H1 (cell line): ENCODE results near the gene MTX3. TPM values are rescaled to one million over a fixed set of nuclear protein-coding genes. Genes with fewer than 3 reads are reported as not detected.
A peak's percentile ranks its signal among the peaks of the same experiment; 100 is the strongest.

ENCODE experiments used
- CTCF ChIA-PET: fragments of 300-600 bp; sonication (Branson Sonifier 250); formaldehyde crosslinking; loops from one replicate; lab custom pipeline; 2021; ENCODE audit not compliant: partially characterized antibody; lab: Charles Lee
- POLR2A ChIA-PET: fragments of 300-600 bp; sonication (Branson Sonifier 250); formaldehyde crosslinking; loops from one replicate; lab custom pipeline; 2021; ENCODE audit warnings: inconsistent platforms; ENCODE audit not compliant: partially characterized antibody; lab: Charles Lee
- DNase-seq, 2 experiments: peaks; one replicate each; pipeline versions ENCODE4 v3.0.0 to v3.0.0-alpha.2; 2010 to 2022; ENCODE audit warnings: low spot score in 2 of 2, low read depth in 1 of 2, mixed read lengths in 1 of 2
- FAIRE-seq: peaks from 2 replicates; lab custom pipeline; 2011; peaks lifted over from hg19 to GRCh38; lab: Jason Lieb, UNC
- H2AFZ ChIP-seq: 2 replicates; pipeline ENCODE4 v1.8.1; 2012; ENCODE audit warnings: low read length, inconsistent platforms
- H2AK5ac ChIP-seq: 2 replicates; pipeline ENCODE4 v1.6.1; 2013; ENCODE audit warnings: low read depth, low read length
- H2BK120ac ChIP-seq: replicated peaks from 2 replicates; pipeline ENCODE3; 2013; ENCODE audit warnings: low read depth, low read length, inconsistent platforms
- H2BK12ac ChIP-seq: 2 replicates; pipeline ENCODE4 v1.6.1; 2013; ENCODE audit warnings: low read depth, low read length
- H2BK15ac ChIP-seq: 2 replicates; pipeline ENCODE4 v1.6.1; 2013; ENCODE audit warnings: low read length
- H2BK20ac ChIP-seq: 2 replicates; pipeline ENCODE4 v1.6.1; 2013; ENCODE audit warnings: low read length
- H2BK5ac ChIP-seq: 2 replicates; pipeline ENCODE4 v1.6.1; 2013; ENCODE audit warnings: low read depth, low read length
- H3K14ac ChIP-seq: 2 replicates; pipeline ENCODE4 v1.6.1; 2013; ENCODE audit warnings: inconsistent platforms; ENCODE audit not compliant: insufficient read length
- H3K18ac ChIP-seq: 2 replicates; pipeline ENCODE4 v1.6.1; 2013; ENCODE audit warnings: low read length; ENCODE audit errors: extremely low read depth
- H3K23ac ChIP-seq: 2 replicates; pipeline ENCODE4 v1.6.1; 2013; ENCODE audit warnings: inconsistent platforms; ENCODE audit not compliant: insufficient read length
- H3K23me2 ChIP-seq: 2 replicates; pipeline ENCODE4 v1.6.1; 2013; ENCODE audit warnings: low read depth, low read length
- H3K27ac ChIP-seq: 2 replicates; pipeline ENCODE4 v1.6.1; 2011; ENCODE audit warnings: low read depth, low read length, inconsistent platforms
- H3K27me3 ChIP-seq, 4 experiments: replicated peaks in 1 of 4; 1 replicate in 1 of 4; 2 replicates in 3 of 4; pipeline versions ENCODE4 v1.6.1 to v1.8.1; 2011 to 2013; ENCODE audit warnings: low read length in 3 of 4, mild to moderate bottlenecking in 3 of 4, inconsistent platforms in 2 of 4, mixed read lengths in 2 of 4, moderate library complexity in 1 of 4; ENCODE audit not compliant: control insufficient read depth in 3 of 4, insufficient read depth in 3 of 4; ENCODE audit errors: extremely low read depth in 1 of 4
- H3K36me3 ChIP-seq, 4 experiments: 2 replicates each; pipeline versions ENCODE4 v1.6.1 to v1.8.1; 2011 to 2013; ENCODE audit warnings: mild to moderate bottlenecking in 4 of 4, low read length in 3 of 4, moderate library complexity in 2 of 4, control low read depth in 1 of 4, inconsistent platforms in 1 of 4; ENCODE audit not compliant: insufficient read depth in 4 of 4, control insufficient read depth in 2 of 4
- H3K4ac ChIP-seq: replicated peaks from 2 replicates; pipeline ENCODE3; 2013; ENCODE audit warnings: low read length, low read depth, mixed read lengths, inconsistent platforms; ENCODE audit not compliant: insufficient read length
- H3K4me1 ChIP-seq, 4 experiments: replicated peaks in 1 of 4; 1 replicate in 1 of 4; 2 replicates in 3 of 4; pipeline versions ENCODE4 v1.6.1 to v1.8.1; 2011 to 2013; ENCODE audit warnings: low read length in 3 of 4, inconsistent platforms in 2 of 4, mixed read lengths in 1 of 4; ENCODE audit not compliant: insufficient read depth in 4 of 4, control insufficient read depth in 3 of 4
- H3K4me2 ChIP-seq, 2 experiments: 2 replicates each; pipeline versions ENCODE4 v1.6.1 to v1.8.1; 2011 to 2013; ENCODE audit warnings: low read depth in 2 of 2, low read length in 2 of 2, control low read depth in 1 of 2, inconsistent platforms in 1 of 2, mild to moderate bottlenecking in 1 of 2; ENCODE audit not compliant: insufficient read depth in 1 of 2
- H3K4me3 ChIP-seq, 4 experiments: fragments of 200-600, 300-600 bp in 1 of 4; sonication (generic), shearing (Covaris generic), sonication (Bioruptor Twin) in 1 of 4; 2 replicates each; pipeline versions ENCODE4 v1.5.1 to v1.8.1; 2011 to 2016; ENCODE audit warnings: low read length in 4 of 4, low read depth in 3 of 4, control low read depth in 2 of 4, inconsistent platforms in 2 of 4, mild to moderate bottlenecking in 2 of 4, mixed read lengths in 1 of 4, moderate library complexity in 1 of 4; ENCODE audit not compliant: insufficient read depth in 2 of 4; ENCODE audit errors: extremely low read depth in 1 of 4
- H3K56ac ChIP-seq: replicated peaks from 2 replicates; pipeline ENCODE3; 2013; ENCODE audit warnings: low read depth, mild to moderate bottlenecking, mixed read lengths, low read length, inconsistent platforms; ENCODE audit not compliant: insufficient read length
- H3K79me1 ChIP-seq: 2 replicates; pipeline ENCODE4 v1.6.1; 2013; ENCODE audit warnings: low read depth, low read length, control low read depth
- H3K79me2 ChIP-seq, 2 experiments: 2 replicates each; pipeline versions ENCODE4 v1.6.1 to v1.8.1; 2012 to 2013; ENCODE audit warnings: low read length in 2 of 2, mild to moderate bottlenecking in 2 of 2, inconsistent platforms in 1 of 2; ENCODE audit not compliant: insufficient read depth in 2 of 2, control insufficient read depth in 1 of 2
- H3K9ac ChIP-seq, 4 experiments: replicated peaks in 1 of 4; 1 replicate in 1 of 4; 2 replicates in 3 of 4; pipeline versions ENCODE4 v1.6.1 to v1.8.1; 2011 to 2013; ENCODE audit warnings: low read depth in 3 of 4, low read length in 3 of 4, control low read depth in 2 of 4, mild to moderate bottlenecking in 2 of 4, moderate library complexity in 2 of 4, inconsistent platforms in 1 of 4; ENCODE audit errors: extremely low read depth in 1 of 4
- H3K9me3 ChIP-seq, 2 experiments: 2 replicates each; pipeline versions ENCODE4 v1.6.1 to v1.8.1; 2012 to 2013; ENCODE audit warnings: mild to moderate bottlenecking in 2 of 2, moderate library complexity in 2 of 2, control low read depth in 1 of 2, inconsistent platforms in 1 of 2, low read depth in 1 of 2, low read length in 1 of 2, mixed read lengths in 1 of 2; ENCODE audit not compliant: insufficient read depth in 2 of 2
- H4K20me1 ChIP-seq, 2 experiments: replicated peaks in 1 of 2; 2 replicates each; pipeline versions ENCODE3 to v1.8.1; 2011 to 2013; ENCODE audit warnings: inconsistent platforms in 2 of 2, low read length in 2 of 2, mild to moderate bottlenecking in 1 of 2; ENCODE audit not compliant: insufficient read depth in 2 of 2, control insufficient read depth in 1 of 2
- H4K5ac ChIP-seq: 2 replicates; pipeline ENCODE4 v1.6.1; 2013; ENCODE audit warnings: low read length, low read depth, mixed read lengths, inconsistent platforms; ENCODE audit not compliant: insufficient read length
- H4K8ac ChIP-seq: 2 replicates; pipeline ENCODE4 v1.8.0; 2013; ENCODE audit warnings: mild to moderate bottlenecking, moderate library complexity, low read length, inconsistent platforms; ENCODE audit not compliant: insufficient read depth; ENCODE audit errors: extremely low read depth
- H4K91ac ChIP-seq: replicated peaks from 2 replicates; pipeline ENCODE3; 2013; ENCODE audit warnings: low read length, mixed read lengths, inconsistent platforms; ENCODE audit not compliant: insufficient read length
- ASH2L ChIP-seq: fragments of 200-600, 300-600 bp; sonication (generic); IDR thresholded peaks from one replicate; pipeline ENCODE4 v1.7.1; 2017; ENCODE audit warnings: low read length
- CBX5 ChIP-seq: fragments of 300-800, 300-1000 bp; sonication (generic); IDR thresholded peaks from 2 replicates; pipeline ENCODE4 v1.7.1; 2016; ENCODE audit warnings: antibody characterized with exemption, low read length, low read depth
- CHD1 ChIP-seq: IDR thresholded peaks from 2 replicates; pipeline ENCODE4 v1.6.1; 2012; ENCODE audit warnings: low read depth, low read length, improper control_type of control experiment
- CREB1 ChIP-seq: IDR thresholded peaks from 2 replicates; pipeline ENCODE4 v1.6.1; 2012; ENCODE audit warnings: inconsistent platforms
- CTBP2 ChIP-seq: IDR thresholded peaks from 2 replicates; pipeline ENCODE4 v1.7.0; 2011; ENCODE audit warnings: borderline replicate concordance, mild to moderate bottlenecking, moderate library complexity, mixed read lengths, low read length; ENCODE audit not compliant: insufficient read depth, insufficient read length
- HDAC6 ChIP-seq: IDR thresholded peaks from one replicate; pipeline ENCODE4 v1.7.1; 2012; ENCODE audit warnings: low read depth, mild to moderate bottlenecking, inconsistent platforms, low read length, moderate library complexity
- MAFK ChIP-seq: IDR thresholded peaks from 2 replicates; pipeline ENCODE4 v1.6.1; 2012; ENCODE audit warnings: low read depth, mild to moderate bottlenecking, improper control_type of control experiment, low read length
- NANOG ChIP-seq: IDR thresholded peaks from 2 replicates; pipeline ENCODE4 v1.6.1; 2011; ENCODE audit warnings: low read length, low read depth, mild to moderate bottlenecking, inconsistent platforms; ENCODE audit not compliant: insufficient read depth, poor library complexity, severe bottlenecking
- RBBP5 ChIP-seq: IDR thresholded peaks from 2 replicates; pipeline ENCODE4 v1.7.1; 2012; ENCODE audit warnings: low read depth, mild to moderate bottlenecking, inconsistent platforms, low read length, moderate library complexity, borderline replicate concordance
- WGBS, 2 experiments: shearing (Covaris generic) in 1 of 2; methylation state at CpG; one replicate each; pipeline versions ENCODE4 v1.1.6 to v1.1.7; 2013 to 2015; ENCODE audit warnings: low lambda C conversion rate in 2 of 2, mixed read lengths in 2 of 2, inconsistent platforms in 1 of 2, low coverage in 1 of 2, missing lambda C conversion rate in 1 of 2; ENCODE audit not compliant: insufficient replicate concordance in 2 of 2, insufficient coverage in 1 of 2, insufficient read length in 1 of 2; ENCODE audit errors: extremely low coverage in 1 of 2, missing lambda C conversion rate in 1 of 2; 5-methylcytosine and 5-hydroxymethylcytosine counted together
- polyA plus RNA-seq, 7 experiments: library from polyadenylated mRNA; depleted of rRNA in 3 of 7; stranded (reverse) in 5 of 7; unstranded in 2 of 7; fragments of >200 nt in 5 of 7; fragments of 200-250 nt in 2 of 7; gene quantifications; 1 replicate in 5 of 7; 2 replicates in 1 of 7; 4 replicates in 1 of 7; pipeline versions ENCODE4 v1.2.1 to v1.2.3, GENCODE V29; 2011 to 2013; ENCODE audit warnings: missing spikeins in 2 of 7, mixed read lengths in 2 of 7
- total RNA-seq: library from RNA; stranded (reverse); fragmentation: NEBNext Ultra II Directional; extraction: Animal tissue kit (Norgen Biotek cat#: 25700); gene quantifications from 2 replicates; pipeline ENCODE4 v1.2.1, GENCODE V29; 2021
- TF ChIP-seq, protein P1 (sequence below), 3 experiments: IDR thresholded peaks; 1 replicate in 2 of 3; 2 replicates in 1 of 3; pipeline versions ENCODE4 v1.5.1 to v1.6.1; 2011; ENCODE audit warnings: low read length in 3 of 3, mild to moderate bottlenecking in 3 of 3, inconsistent platforms in 2 of 3, low read depth in 1 of 3, moderate library complexity in 1 of 3; ENCODE audit not compliant: insufficient read depth in 1 of 3; ENCODE audit errors: control extremely low read depth in 1 of 3

Gene MTX3
- total and polyA plus RNA-seq, 2 of the 8 experiments (the other 6 are each of a cell fraction or from before 2014, with no cell fraction given) = 9.4 to 28.8 TPM

DNA sequence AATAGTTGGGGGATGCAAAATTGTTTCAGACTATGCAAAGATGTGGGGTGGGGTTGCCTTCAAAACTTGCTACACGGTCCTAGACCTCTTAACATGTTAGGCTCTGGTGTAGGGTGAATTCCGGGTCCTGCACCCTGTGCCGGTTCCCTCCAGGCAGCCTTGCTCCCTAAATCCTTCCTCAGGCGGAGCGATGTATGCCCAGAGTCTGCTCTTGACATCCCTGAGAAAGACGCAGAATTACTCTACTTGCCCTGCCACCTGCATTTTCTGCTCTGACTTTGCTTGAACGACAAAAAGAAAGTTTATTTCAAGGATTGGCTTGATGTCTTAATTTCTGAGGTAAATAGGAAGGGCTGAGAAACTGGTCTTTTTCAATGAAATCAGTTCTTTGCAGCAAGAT, 44.8 kb upstream of the MTX3 start:
- Histone ChIP-seq H3K4me2 (peak overlapping the region; percentile 59 to 94), H3K14ac (no peak overlapping the region), H3K79me2 (no peaks in the 10 kb centered on the region), H3K4me1 (peaks cover 0 to 3% (median 1%) of the 10 kb centered on the region in 4 experiments; a peak in 3 of 7 replicates), H2AK5ac (no peak overlapping the region), H3K79me1 (no peaks in the 10 kb centered on the region), H3K27me3 (peaks cover 4 to 32% (median 21%) of the 10 kb centered on the region in 4 experiments; a peak in 6 of 7 replicates), H2BK15ac (no peak overlapping the region), H4K5ac (no peak overlapping the region), H3K4me3 (peak overlapping the region; percentile 63 to 92 (median 74)), H2AFZ (peak overlapping the region; percentile 45), H3K23ac (no peak overlapping the region), H4K91ac (no peak overlapping the region), H2BK5ac (no peak overlapping the region), H3K9ac (peak overlapping the region in 1 of 4 experiments; percentile 2; a peak in 1 of 7 replicates), H3K18ac (no peak overlapping the region), H4K20me1 (no peaks in the 10 kb centered on the region), H3K56ac (no peak overlapping the region), H2BK12ac (no peak overlapping the region), H3K4ac (no peak overlapping the region), H3K36me3 (no peaks in the 10 kb centered on the region), H2BK120ac (no peak overlapping the region), H3K23me2 (no peaks in the 10 kb centered on the region; the same call in 1 of the 2 replicates), H3K9me3 (no peaks in the 10 kb centered on the region), H2BK20ac (no peak overlapping the region), H3K27ac (no peak overlapping the region), H4K8ac (no peak overlapping the region)
- 48% methylated on average over 7 of the region's 7 CpGs; no CpG with 5 or more reads in 1 of the 2 experiments for WGBS, 2 experiments
- ChIA-PET POLR2A (interaction anchor here (0.6 to 1.2 kb wide), 3 partner anchors 11 to 56 kb away, joined by 3 read pairs; no protein-coding TSS in a partner anchor), CTCF (interaction anchor here (0.7 to 1.7 kb wide), 2 partner anchors 25 to 48 kb away, joined by 3 to 7 read pairs; no protein-coding TSS in a partner anchor)
- TF ChIP-seq CTBP2 (no peak), CBX5 (no peak), CHD1 (no peak), ASH2L (no peak), NANOG (no peak), RBBP5 (no peak; the same call in 1 of the 2 replicates), MAFK (no peak), HDAC6 (no peak), CREB1 (no peak)
- TF ChIP-seq, protein P1, sequence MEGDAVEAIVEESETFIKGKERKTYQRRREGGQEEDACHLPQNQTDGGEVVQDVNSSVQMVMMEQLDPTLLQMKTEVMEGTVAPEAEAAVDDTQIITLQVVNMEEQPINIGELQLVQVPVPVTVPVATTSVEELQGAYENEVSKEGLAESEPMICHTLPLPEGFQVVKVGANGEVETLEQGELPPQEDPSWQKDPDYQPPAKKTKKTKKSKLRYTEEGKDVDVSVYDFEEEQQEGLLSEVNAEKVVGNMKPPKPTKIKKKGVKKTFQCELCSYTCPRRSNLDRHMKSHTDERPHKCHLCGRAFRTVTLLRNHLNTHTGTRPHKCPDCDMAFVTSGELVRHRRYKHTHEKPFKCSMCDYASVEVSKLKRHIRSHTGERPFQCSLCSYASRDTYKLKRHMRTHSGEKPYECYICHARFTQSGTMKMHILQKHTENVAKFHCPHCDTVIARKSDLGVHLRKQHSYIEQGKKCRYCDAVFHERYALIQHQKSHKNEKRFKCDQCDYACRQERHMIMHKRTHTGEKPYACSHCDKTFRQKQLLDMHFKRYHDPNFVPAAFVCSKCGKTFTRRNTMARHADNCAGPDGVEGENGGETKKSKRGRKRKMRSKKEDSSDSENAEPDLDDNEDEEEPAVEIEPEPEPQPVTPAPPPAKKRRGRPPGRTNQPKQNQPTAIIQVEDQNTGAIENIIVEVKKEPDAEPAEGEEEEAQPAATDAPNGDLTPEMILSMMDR (IDR thresholded peaks at IDR 0.05; ENCODE audit: control extremely low read depth in 1 of 3, insufficient read depth in 1 of 3, low read depth in 1 of 3, low read length in 3 of 3) = no peak
- no peak for DNase-seq
- FAIRE-seq = no peak
